ENCODE results near the gene ARL2BP.
"Not testable (repeated sequence)": the region's sequence is repeated elsewhere in the genome, so short reads cannot be mapped to it uniquely, and the experiment has no call there.

The ARL2BP gene

DNA sequence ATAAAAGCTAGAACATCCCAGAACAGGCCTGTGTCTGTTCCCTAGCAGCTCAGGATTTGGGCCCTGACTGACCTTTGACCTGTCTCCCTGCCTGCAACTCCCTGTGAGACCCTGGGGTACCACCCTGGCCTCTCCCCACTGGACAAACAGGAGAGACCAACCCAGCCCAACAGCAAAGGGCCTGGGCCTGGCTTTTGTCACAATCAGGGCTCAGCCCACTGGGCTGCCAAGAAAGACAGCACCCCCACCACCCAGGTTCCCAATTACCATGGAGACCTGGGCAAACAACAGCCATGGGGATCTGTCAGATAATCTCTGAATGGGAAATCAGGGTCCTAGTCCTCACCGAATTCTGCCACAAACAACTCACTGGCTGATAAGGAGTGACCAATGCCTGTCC lies 28.3 kb downstream of the ARL2BP start:
- no peak overlapping the region for H3K27ac ChIP-seq
- TF ChIP-seq, protein P1, sequence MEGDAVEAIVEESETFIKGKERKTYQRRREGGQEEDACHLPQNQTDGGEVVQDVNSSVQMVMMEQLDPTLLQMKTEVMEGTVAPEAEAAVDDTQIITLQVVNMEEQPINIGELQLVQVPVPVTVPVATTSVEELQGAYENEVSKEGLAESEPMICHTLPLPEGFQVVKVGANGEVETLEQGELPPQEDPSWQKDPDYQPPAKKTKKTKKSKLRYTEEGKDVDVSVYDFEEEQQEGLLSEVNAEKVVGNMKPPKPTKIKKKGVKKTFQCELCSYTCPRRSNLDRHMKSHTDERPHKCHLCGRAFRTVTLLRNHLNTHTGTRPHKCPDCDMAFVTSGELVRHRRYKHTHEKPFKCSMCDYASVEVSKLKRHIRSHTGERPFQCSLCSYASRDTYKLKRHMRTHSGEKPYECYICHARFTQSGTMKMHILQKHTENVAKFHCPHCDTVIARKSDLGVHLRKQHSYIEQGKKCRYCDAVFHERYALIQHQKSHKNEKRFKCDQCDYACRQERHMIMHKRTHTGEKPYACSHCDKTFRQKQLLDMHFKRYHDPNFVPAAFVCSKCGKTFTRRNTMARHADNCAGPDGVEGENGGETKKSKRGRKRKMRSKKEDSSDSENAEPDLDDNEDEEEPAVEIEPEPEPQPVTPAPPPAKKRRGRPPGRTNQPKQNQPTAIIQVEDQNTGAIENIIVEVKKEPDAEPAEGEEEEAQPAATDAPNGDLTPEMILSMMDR (conservative IDR thresholded peaks at IDR 0.05) = no peak

GRCh38 chr16:57273826-57274225 lies 28.8 kb downstream of the ARL2BP start:
- no peak overlapping the region for H3K27ac ChIP-seq

GRCh38 chr16:57275946-57276345 lies 30.9 kb downstream of the ARL2BP start:
- not testable (repeated sequence) for H3K27ac ChIP-seq

More at GRCh38 chr16:57273826-57274225, 28.8 kb downstream of the ARL2BP start:
- TF ChIP-seq, protein P1 (conservative IDR thresholded peaks at IDR 0.05) = no peak

GRCh38 chr16:57276596-57276995 lies 31.5 kb downstream of the ARL2BP start:
- no peak overlapping the region for H3K27ac ChIP-seq
- TF ChIP-seq, protein P1 (conservative IDR thresholded peaks at IDR 0.05) = no peak

GRCh38 chr16:57277586-57277985 lies 32.5 kb downstream of the ARL2BP start:
- no peak overlapping the region for H3K27ac ChIP-seq
- TF ChIP-seq, protein P1 (conservative IDR thresholded peaks at IDR 0.05) = no peak

- no peak overlapping the region for H3K27ac ChIP-seq
Measured at GRCh38 chr16:57278494-57278893, 33.4 kb downstream of the ARL2BP start.

DNA sequence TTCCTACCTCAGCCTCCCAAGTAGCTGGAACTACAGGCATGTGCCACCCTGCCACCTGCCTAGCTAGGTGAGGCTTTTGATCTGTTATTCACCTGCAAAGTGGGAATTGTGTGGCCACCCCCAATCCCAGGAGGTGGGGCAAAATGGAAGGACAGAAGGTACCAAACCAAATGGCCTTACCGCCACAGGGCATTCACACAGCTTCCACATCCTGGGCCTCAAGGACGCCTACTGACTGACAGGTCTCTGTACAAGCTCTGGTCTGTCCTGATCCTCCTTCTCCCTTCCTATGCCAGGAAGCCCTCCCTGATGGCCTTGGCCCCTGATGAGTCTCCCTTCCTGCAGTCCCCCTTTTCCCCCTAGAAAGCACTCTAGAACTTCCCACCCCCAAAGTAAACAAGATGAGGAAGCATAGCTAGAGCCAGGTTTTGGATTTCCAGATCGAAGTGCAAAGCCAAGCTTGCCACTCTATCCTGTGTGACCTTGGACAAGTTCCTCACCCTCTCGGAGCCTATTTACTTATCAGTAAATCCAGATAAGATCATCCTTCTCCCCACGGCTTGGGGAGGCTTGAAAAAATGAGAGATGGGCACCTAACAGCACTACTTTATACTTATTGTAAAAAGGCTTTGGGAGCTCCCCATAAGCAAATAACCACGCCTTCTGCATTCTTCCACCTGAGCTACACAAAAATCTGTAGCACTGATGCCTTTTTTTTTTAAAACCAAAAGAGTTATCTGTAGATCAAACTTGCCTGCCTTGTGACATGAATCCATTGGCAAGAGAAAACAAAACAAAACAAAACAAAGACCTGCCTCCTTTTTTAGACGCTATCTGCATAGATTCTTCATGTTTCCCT lies 35.0 kb downstream of the ARL2BP start:
- no peak overlapping the region for H3K27ac ChIP-seq
- TF ChIP-seq, protein P1 (conservative IDR thresholded peaks at IDR 0.05) = no peak

More at GRCh38 chr16:57278494-57278893, 33.4 kb downstream of the ARL2BP start:
- TF ChIP-seq, protein P1 (conservative IDR thresholded peaks at IDR 0.05) = no peak

DNA sequence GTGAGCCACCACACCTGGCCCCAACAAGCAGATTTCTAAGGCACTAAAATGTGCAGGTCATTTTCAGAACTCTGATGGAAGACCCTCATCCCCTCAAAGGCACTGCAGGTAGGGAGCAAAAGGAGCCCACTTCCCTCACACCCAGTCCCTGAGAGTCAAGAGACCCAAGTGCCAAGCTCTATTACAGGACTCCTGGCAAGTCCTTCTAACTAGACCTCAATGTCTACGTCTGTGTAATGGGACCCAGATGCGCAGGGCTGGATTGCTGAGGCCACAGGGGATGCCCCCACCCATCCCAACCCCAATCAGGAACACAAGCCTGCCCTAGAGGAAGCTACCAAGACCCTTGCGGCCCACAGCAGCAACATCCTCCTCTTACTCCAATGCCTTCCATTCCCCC lies 36.7 kb downstream of the ARL2BP start:
- TF ChIP-seq, protein P1 (conservative IDR thresholded peaks at IDR 0.05) = no peak
- H3K27ac ChIP-seq = no peak overlapping the region
